ENCODE data around the gene RALGPS2. TPM values are rescaled to one million over a fixed set of nuclear protein-coding genes. Genes with fewer than 3 reads are reported as not detected.

The RALGPS2 gene
- total and polyA plus RNA-seq, 11 donors, result 1.6 to 12.7 (median 8.0) TPM

- intact Hi-C loops (cut with DNase I), result no loop called here
- Histone ChIP-seq H3K4me1 (no peaks in the 10 kb centered on the region), H3K9me3 (no peaks in the 10 kb centered on the region), H3K36me3 (no peaks in the 10 kb centered on the region), H3K27me3 (no peaks in the 10 kb centered on the region), H3K4me3 (no peak overlapping the region), H3K27ac (no peak overlapping the region)
- DNase-seq, result no peak
- ATAC-seq, result no peak
- WGBS, 4 donors, result 56 to 84% (median 79%) methylated on average over 1 of the region's 1 CpG
- TF ChIP-seq CTCF (IDR thresholded peaks at IDR 0.05), result no peak
- no peak for TF ChIP-seq POLR2A (IDR thresholded peaks at IDR 0.05)
Measured at GRCh38 chr1:178704833-178705232, 20.2 kb upstream of the RALGPS2 start.

GRCh38 chr1:178706432-178706831 lies 18.6 kb upstream of the RALGPS2 start:
- DNase-seq (peak in 1 of 5 donors; percentile 61), ATAC-seq (peak in 3 of 4 donors; percentile 59 to 87 (median 79))
- intact Hi-C loops (cut with DNase I), result no loop called here
- Histone ChIP-seq H3K27me3 (no peaks in the 10 kb centered on the region), H3K36me3 (no peaks in the 10 kb centered on the region), H3K9me3 (no peaks in the 10 kb centered on the region), H3K27ac (no peak overlapping the region), H3K4me3 (no peak overlapping the region), H3K4me1 (peaks cover 0 to 3% (median 0%) of the 10 kb centered on the region in 12 donors)
- TF ChIP-seq POLR2A (IDR thresholded peaks at IDR 0.05) (no peak), CTCF (IDR thresholded peaks at IDR 0.05) (no peak)
- 62 to 81% (median 72%) methylated on average over 2 of the region's 2 CpGs for WGBS, 4 donors

GRCh38 chr1:178713259-178713658 lies 11.8 kb upstream of the RALGPS2 start:
- TF ChIP-seq CTCF (IDR thresholded peaks at IDR 0.05) (no peak), POLR2A (IDR thresholded peaks at IDR 0.05) (no peak)
- no peak for ATAC-seq

GRCh38 chr1:178714453-178714852 lies 10.6 kb upstream of the RALGPS2 start:
- no peaks in the 10 kb centered on the region for H3K36me3 ChIP-seq
- DNase-seq (no peak), ATAC-seq (no peak)
- H3K9me3 ChIP-seq, result no peaks in the 10 kb centered on the region
- WGBS, 4 donors, result 95 to 98% (median 96%) methylated on average over 4 of the region's 4 CpGs
- no peaks in the 10 kb centered on the region for H3K27me3 ChIP-seq
- H3K4me1 ChIP-seq, result peaks cover 0 to 3% (median 0%) of the 10 kb centered on the region in 12 donors
- H3K4me3 ChIP-seq, result no peak overlapping the region
- H3K27ac ChIP-seq, result no peak overlapping the region
- intact Hi-C loops (cut with DNase I), result no loop called here
- TF ChIP-seq CTCF (IDR thresholded peaks at IDR 0.05) (no peak), POLR2A (IDR thresholded peaks at IDR 0.05) (no peak)

More at GRCh38 chr1:178713259-178713658, 11.8 kb upstream of the RALGPS2 start:
- intact Hi-C loops (cut with DNase I), result no loop called here
- no peak for DNase-seq
- Histone ChIP-seq H3K4me1 (peaks cover 0 to 3% (median 0%) of the 10 kb centered on the region in 12 donors), H3K27me3 (no peaks in the 10 kb centered on the region), H3K27ac (no peak overlapping the region), H3K9me3 (no peaks in the 10 kb centered on the region), H3K36me3 (no peaks in the 10 kb centered on the region), H3K4me3 (no peak overlapping the region)
- 41 to 55% (median 42%) methylated on average over 2 of the region's 2 CpGs for WGBS, 4 donors
